ENCODE results near the gene MAP3K14.

The MAP3K14 gene

GRCh38 chr17:45238155-45238774 lies 78.6 kb downstream of the MAP3K14 start:
- Histone ChIP-seq H3K27me3 (ENCODE audit: control insufficient read depth in 5 of 5, insufficient read depth in 4 of 5, low read length in 5 of 5) (no peaks in the 10 kb centered on the region), H3K27ac (ENCODE audit: low read depth, low read length) (no peak overlapping the region), H3K9me3 (ENCODE audit: control insufficient read depth in 5 of 5, low read length in 5 of 5) (no peaks in the 10 kb centered on the region), H3K4me1 (ENCODE audit: control insufficient read depth in 5 of 5, insufficient read depth in 5 of 5, low read length in 5 of 5) (peaks cover 0 to 2% (median 0%) of the 10 kb centered on the region in 5 donors), H3K4me3 (ENCODE audit: low read depth in 1 of 5, low read length in 5 of 5) (no peak overlapping the region), H3K36me3 (ENCODE audit: control insufficient read depth in 5 of 5, insufficient read depth in 5 of 5, low read length in 5 of 5) (peaks cover 0 to 72% (median 48%) of the 10 kb centered on the region in 5 donors), H3K9ac (ENCODE audit: low read length in 5 of 5) (no peak overlapping the region)

- H3K9me3 ChIP-seq (ENCODE audit: control insufficient read depth in 5 of 5, low read length in 5 of 5) = no peaks in the 10 kb centered on the region
- no peak overlapping the region for H3K9ac ChIP-seq (ENCODE audit: low read length in 5 of 5)
- H3K4me3 ChIP-seq (ENCODE audit: low read depth in 1 of 5, low read length in 5 of 5) = no peak overlapping the region
- H3K36me3 ChIP-seq (ENCODE audit: control insufficient read depth in 5 of 5, insufficient read depth in 5 of 5, low read length in 5 of 5) = peaks cover 0 to 72% (median 44%) of the 10 kb centered on the region in 5 donors
- no peak overlapping the region for H3K27ac ChIP-seq (ENCODE audit: low read depth, low read length)
- H3K4me1 ChIP-seq (ENCODE audit: control insufficient read depth in 5 of 5, insufficient read depth in 5 of 5, low read length in 5 of 5) = peaks cover 0 to 2% (median 0%) of the 10 kb centered on the region in 5 donors
- no peaks in the 10 kb centered on the region for H3K27me3 ChIP-seq (ENCODE audit: control insufficient read depth in 5 of 5, insufficient read depth in 4 of 5, low read length in 5 of 5)
Measured at GRCh38 chr17:45237686-45238085, 79.1 kb downstream of the MAP3K14 start.

- H3K9ac ChIP-seq (ENCODE audit: low read length in 5 of 5) = no peak overlapping the region
- H3K9me3 ChIP-seq (ENCODE audit: control insufficient read depth in 5 of 5, low read length in 5 of 5) = no peaks in the 10 kb centered on the region
- H3K36me3 ChIP-seq (ENCODE audit: control insufficient read depth in 5 of 5, insufficient read depth in 5 of 5, low read length in 5 of 5) = peaks cover 0 to 62% (median 38%) of the 10 kb centered on the region in 5 donors
- no peaks in the 10 kb centered on the region for H3K27me3 ChIP-seq (ENCODE audit: control insufficient read depth in 5 of 5, insufficient read depth in 4 of 5, low read length in 5 of 5)
- no peak overlapping the region for H3K27ac ChIP-seq (ENCODE audit: low read depth, low read length)
- no peak overlapping the region for H3K4me3 ChIP-seq (ENCODE audit: low read depth in 1 of 5, low read length in 5 of 5)
- peaks cover 2 to 7% (median 6%) of the 10 kb centered on the region in 5 donors for H3K4me1 ChIP-seq (ENCODE audit: control insufficient read depth in 5 of 5, insufficient read depth in 5 of 5, low read length in 5 of 5)
Measured at GRCh38 chr17:45236282-45236606, 80.6 kb downstream of the MAP3K14 start.

GRCh38 chr17:45235416-45236281 lies 81.2 kb downstream of the MAP3K14 start:
- Histone ChIP-seq H3K4me1 (ENCODE audit: control insufficient read depth in 5 of 5, insufficient read depth in 5 of 5, low read length in 5 of 5) (peaks cover 2 to 13% (median 12%) of the 10 kb centered on the region in 5 donors), H3K9ac (ENCODE audit: low read length in 5 of 5) (no peak overlapping the region), H3K4me3 (ENCODE audit: low read depth in 1 of 5, low read length in 5 of 5) (no peak overlapping the region), H3K36me3 (ENCODE audit: control insufficient read depth in 5 of 5, insufficient read depth in 5 of 5, low read length in 5 of 5) (peaks cover 0 to 56% (median 32%) of the 10 kb centered on the region in 5 donors), H3K27me3 (ENCODE audit: control insufficient read depth in 5 of 5, insufficient read depth in 4 of 5, low read length in 5 of 5) (no peaks in the 10 kb centered on the region), H3K27ac (ENCODE audit: low read depth, low read length) (no peak overlapping the region), H3K9me3 (ENCODE audit: control insufficient read depth in 5 of 5, low read length in 5 of 5) (no peaks in the 10 kb centered on the region)

- H3K27ac ChIP-seq (ENCODE audit: low read depth, low read length) = no peak overlapping the region
- no peaks in the 10 kb centered on the region for H3K27me3 ChIP-seq (ENCODE audit: control insufficient read depth in 5 of 5, insufficient read depth in 4 of 5, low read length in 5 of 5)
- H3K9me3 ChIP-seq (ENCODE audit: control insufficient read depth in 5 of 5, low read length in 5 of 5) = no peaks in the 10 kb centered on the region
- H3K4me3 ChIP-seq (ENCODE audit: low read depth in 1 of 5, low read length in 5 of 5) = no peak overlapping the region
- H3K4me1 ChIP-seq (ENCODE audit: control insufficient read depth in 5 of 5, insufficient read depth in 5 of 5, low read length in 5 of 5) = peaks cover 2 to 22% (median 21%) of the 10 kb centered on the region in 5 donors
- peaks cover 0 to 48% (median 28%) of the 10 kb centered on the region in 5 donors for H3K36me3 ChIP-seq (ENCODE audit: control insufficient read depth in 5 of 5, insufficient read depth in 5 of 5, low read length in 5 of 5)
- H3K9ac ChIP-seq (ENCODE audit: low read length in 5 of 5) = no peak overlapping the region
Measured at GRCh38 chr17:45234641-45235415, 82.0 kb downstream of the MAP3K14 start.

GRCh38 chr17:45233423-45233924 lies 83.3 kb downstream of the MAP3K14 start:
- no peaks in the 10 kb centered on the region for H3K27me3 ChIP-seq (ENCODE audit: control insufficient read depth in 5 of 5, insufficient read depth in 4 of 5, low read length in 5 of 5)
- no peak overlapping the region for H3K27ac ChIP-seq (ENCODE audit: low read depth, low read length)
- no peak overlapping the region for H3K9ac ChIP-seq (ENCODE audit: low read length in 5 of 5)
- no peaks in the 10 kb centered on the region for H3K9me3 ChIP-seq (ENCODE audit: control insufficient read depth in 5 of 5, low read length in 5 of 5)
- H3K4me3 ChIP-seq (ENCODE audit: low read depth in 1 of 5, low read length in 5 of 5) = no peak overlapping the region
- peaks cover 6 to 34% (median 33%) of the 10 kb centered on the region in 5 donors for H3K4me1 ChIP-seq (ENCODE audit: control insufficient read depth in 5 of 5, insufficient read depth in 5 of 5, low read length in 5 of 5)
- H3K36me3 ChIP-seq (ENCODE audit: control insufficient read depth in 5 of 5, insufficient read depth in 5 of 5, low read length in 5 of 5) = peaks cover 0 to 39% (median 19%) of the 10 kb centered on the region in 5 donors

GRCh38 chr17:45232514-45233422 lies 84.1 kb downstream of the MAP3K14 start:
- Histone ChIP-seq H3K4me3 (ENCODE audit: low read depth in 1 of 5, low read length in 5 of 5) (no peak overlapping the region), H3K4me1 (ENCODE audit: control insufficient read depth in 5 of 5, insufficient read depth in 5 of 5, low read length in 5 of 5) (peaks cover 10 to 41% (median 40%) of the 10 kb centered on the region in 5 donors), H3K27me3 (ENCODE audit: control insufficient read depth in 5 of 5, insufficient read depth in 4 of 5, low read length in 5 of 5) (no peaks in the 10 kb centered on the region), H3K27ac (ENCODE audit: low read depth, low read length) (no peak overlapping the region), H3K9me3 (ENCODE audit: control insufficient read depth in 5 of 5, low read length in 5 of 5) (no peaks in the 10 kb centered on the region), H3K36me3 (ENCODE audit: control insufficient read depth in 5 of 5, insufficient read depth in 5 of 5, low read length in 5 of 5) (peaks cover 0 to 32% (median 17%) of the 10 kb centered on the region in 5 donors), H3K9ac (ENCODE audit: low read length in 5 of 5) (no peak overlapping the region)

GRCh38 chr17:45231481-45232116 lies 85.2 kb downstream of the MAP3K14 start:
- Histone ChIP-seq H3K27ac (ENCODE audit: low read depth, low read length) (peak overlapping the region; percentile 46), H3K4me3 (ENCODE audit: low read depth in 1 of 5, low read length in 5 of 5) (peak overlapping the region in 1 of 5 donors; percentile 9), H3K9ac (ENCODE audit: low read length in 5 of 5) (no peak overlapping the region), H3K9me3 (ENCODE audit: control insufficient read depth in 5 of 5, low read length in 5 of 5) (no peaks in the 10 kb centered on the region), H3K36me3 (ENCODE audit: control insufficient read depth in 5 of 5, insufficient read depth in 5 of 5, low read length in 5 of 5) (peaks cover 0 to 24% (median 10%) of the 10 kb centered on the region in 5 donors), H3K27me3 (ENCODE audit: control insufficient read depth in 5 of 5, insufficient read depth in 4 of 5, low read length in 5 of 5) (no peaks in the 10 kb centered on the region), H3K4me1 (ENCODE audit: control insufficient read depth in 5 of 5, insufficient read depth in 5 of 5, low read length in 5 of 5) (peaks cover 10 to 53% (median 51%) of the 10 kb centered on the region in 5 donors)

Data from subcutaneous abdominal adipose tissue (tissue), 5 donors.